Natural killer cell treated with Interleukin-12 subunit alpha and Interleukin-12 subunit beta and Interleukin-15 and Interleukin-18, amount 100 ng/mL, for 72 hours (primary cell): ENCODE results near the gene ADH1C. TPM values are rescaled to one million over a fixed set of nuclear protein-coding genes. Genes with fewer than 3 reads are reported as not detected.
"Not testable (repeated sequence)": the region's sequence is repeated elsewhere in the genome, so short reads cannot be mapped to it uniquely, and the experiment has no call there.

Source experiments
- ATAC-seq, 2 donors: fragments of 150-1000 bp; cut with Tn5 transposase in 1 of 2; sonication (Bioruptor Pico), chemical (Tn5 transposase) in 1 of 2; 2 replicates each; pipeline ENCODE4 v1.10.0; 2021
- DNase-seq: peaks from one replicate; pipeline ENCODE4 v3.0.0; 2022; ENCODE audit warnings: low spot score
- H3K27ac Mint-ChIP-seq, 2 donors: 1 replicate in 1 of 2; 2 replicates in 1 of 2; pipeline ENCODE4 v1.8.0; 2022; ENCODE audit warnings: mixed read lengths in 2 of 2, mild to moderate bottlenecking in 1 of 2, moderate library complexity in 1 of 2
- H3K27me3 Mint-ChIP-seq, 2 donors: 1 replicate in 1 of 2; 2 replicates in 1 of 2; pipeline ENCODE4 v1.8.0; 2022; ENCODE audit warnings: mixed read lengths in 2 of 2
- H3K36me3 Mint-ChIP-seq: one replicate; pipeline ENCODE4 v1.8.0; 2022; ENCODE audit warnings: mixed read lengths
- H3K4me1 Mint-ChIP-seq, 2 donors: 1 replicate in 1 of 2; 2 replicates in 1 of 2; pipeline ENCODE4 v1.8.0; 2022; ENCODE audit warnings: low read depth in 2 of 2, mixed read lengths in 2 of 2, mild to moderate bottlenecking in 1 of 2
- H3K4me3 Mint-ChIP-seq: one replicate; pipeline ENCODE4 v1.8.0; 2022; ENCODE audit warnings: mixed read lengths
- H3K9me3 Mint-ChIP-seq: 2 replicates; pipeline ENCODE4 v1.8.0; 2022; ENCODE audit warnings: mixed read lengths
- total RNA-seq, 2 donors: library from RNA; stranded (reverse); gene quantifications; one replicate each; pipeline ENCODE4 v1.2.3, GENCODE V29; 2022

ADH1C gene
- total RNA-seq, 2 donors from 2014 or later: not detected

DNA sequence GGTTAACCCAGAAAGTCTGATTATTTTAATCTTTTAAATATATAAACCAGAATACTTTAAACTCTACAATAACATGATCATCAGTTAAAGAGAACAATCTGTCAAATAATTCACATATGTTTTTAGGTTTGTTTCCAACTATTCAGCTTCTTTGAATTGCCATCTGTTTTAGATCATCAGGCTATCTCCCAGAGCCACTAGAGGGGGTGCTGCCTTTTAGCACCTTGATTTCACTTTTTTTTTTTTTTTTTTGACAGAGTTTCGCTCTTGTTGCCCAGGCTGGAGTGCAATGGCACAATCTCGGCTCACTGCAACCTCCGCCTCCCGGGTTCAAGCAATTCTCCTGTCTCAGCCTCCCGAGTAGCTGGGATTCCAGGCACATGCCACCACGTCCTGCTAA is 24.8 kb upstream of the ADH1C start:
- H3K4me1 Mint-ChIP-seq, H3K4me3 Mint-ChIP-seq, DNase-seq, H3K27ac Mint-ChIP-seq, H3K9me3 Mint-ChIP-seq, H3K36me3 Mint-ChIP-seq, H3K27me3 Mint-ChIP-seq, ATAC-seq: not testable (repeated sequence)

DNA sequence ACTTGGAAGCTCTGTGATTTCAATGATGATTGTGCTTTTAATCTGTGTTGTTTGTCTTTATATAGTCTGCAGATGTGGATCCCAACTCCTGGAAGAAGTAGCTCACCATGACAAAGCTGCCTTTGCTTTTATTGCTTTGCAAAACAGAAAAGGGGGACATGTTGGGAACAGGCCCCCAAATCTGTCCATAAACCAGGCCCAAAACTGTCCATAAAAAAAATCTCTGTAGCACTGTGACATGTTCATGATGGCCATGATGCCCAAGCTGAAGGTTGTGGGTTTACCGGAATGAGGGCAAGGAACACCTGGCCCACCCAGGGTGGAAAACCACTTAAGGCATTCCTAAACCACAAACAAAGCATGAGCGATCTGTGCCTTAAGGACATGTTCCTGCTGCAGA is 19.9 kb upstream of the ADH1C start:
- H3K27me3 Mint-ChIP-seq, ATAC-seq, H3K9me3 Mint-ChIP-seq, H3K4me3 Mint-ChIP-seq, H3K27ac Mint-ChIP-seq, H3K36me3 Mint-ChIP-seq, DNase-seq, H3K4me1 Mint-ChIP-seq: not testable (repeated sequence)

DNA sequence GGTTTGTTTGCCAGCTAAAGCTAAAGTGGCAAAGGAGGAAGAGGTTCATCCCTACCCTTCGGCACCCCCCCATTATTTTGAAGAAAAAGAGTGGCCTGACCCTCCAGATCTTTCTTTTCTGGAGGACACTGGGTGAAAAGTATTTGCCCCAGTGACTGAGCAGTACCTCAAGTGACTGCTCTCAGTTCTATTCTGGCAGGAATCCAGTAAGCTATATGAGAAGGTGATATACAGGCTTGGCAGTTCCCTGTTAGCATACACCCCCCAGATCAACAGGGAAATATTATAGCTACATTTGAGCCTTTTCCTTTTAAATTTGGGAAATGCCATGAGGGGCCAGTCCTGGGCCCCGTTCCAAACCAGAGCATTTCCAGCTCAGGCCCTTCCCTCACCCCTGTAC is 15.3 kb upstream of the ADH1C start:
- DNase-seq, H3K27ac Mint-ChIP-seq, H3K4me3 Mint-ChIP-seq, H3K36me3 Mint-ChIP-seq, H3K4me1 Mint-ChIP-seq, ATAC-seq, H3K9me3 Mint-ChIP-seq: not testable (repeated sequence)
- H3K27me3 Mint-ChIP-seq: peaks cover 6 to 17% of the 10 kb centered on the region in 2 donors

DNA sequence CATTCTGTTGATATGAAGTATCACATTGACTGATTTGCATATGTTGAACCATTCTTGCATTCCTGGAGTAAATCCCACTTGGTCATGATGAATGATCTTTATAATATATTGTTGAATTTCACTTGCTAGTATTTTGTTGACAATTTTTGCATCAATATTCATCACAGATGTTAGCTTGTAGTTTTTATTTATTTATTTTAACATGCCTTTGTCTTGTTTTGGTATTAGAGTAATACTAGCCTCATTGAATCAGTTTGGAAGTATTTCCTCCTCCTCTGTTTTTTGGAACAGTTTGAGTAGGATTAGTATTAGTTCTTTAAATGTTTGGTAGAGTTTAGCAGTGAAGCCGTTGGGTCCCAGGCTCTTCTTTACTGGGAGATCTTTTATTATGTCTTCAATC is 13.9 kb upstream of the ADH1C start:
- Mint-ChIP-seq H3K4me3 (no peak overlapping the region), H3K27me3 (peaks cover 6 to 17% of the 10 kb centered on the region in 2 donors), H3K27ac (no peak overlapping the region), H3K4me1 (no peaks in the 10 kb centered on the region), H3K36me3 (no peaks in the 10 kb centered on the region), H3K9me3 (peaks cover 3% of the 10 kb centered on the region)
- no peak for ATAC-seq
- DNase-seq: no peak

DNA sequence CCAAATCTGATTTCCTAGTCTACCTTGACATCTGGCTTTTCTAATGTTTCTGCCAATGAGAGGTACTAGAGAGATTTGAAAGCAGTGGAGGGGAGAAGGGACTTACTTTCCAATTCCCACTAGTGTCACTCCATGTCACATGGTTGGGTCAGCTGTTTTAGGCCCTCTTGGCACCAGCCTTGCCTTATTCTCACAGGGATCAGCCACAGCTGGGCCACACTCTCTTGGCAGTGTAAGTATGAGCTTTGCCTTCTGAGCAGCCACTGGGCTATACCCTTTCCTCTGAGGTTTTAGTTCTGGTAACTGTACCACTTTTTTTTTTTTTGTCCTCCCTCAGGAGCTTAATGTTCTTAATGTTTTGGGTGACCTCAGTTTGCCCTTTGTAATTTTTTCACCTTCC is 10.2 kb upstream of the ADH1C start:
- no peak overlapping the region for H3K27ac Mint-ChIP-seq
- no peak overlapping the region for H3K4me3 Mint-ChIP-seq
- H3K27me3 Mint-ChIP-seq: peaks cover 6 to 10% of the 10 kb centered on the region in 2 donors
- ATAC-seq (no peak), DNase-seq (no peak)
- H3K9me3 Mint-ChIP-seq: peaks cover 3% of the 10 kb centered on the region
- no peaks in the 10 kb centered on the region for H3K4me1 Mint-ChIP-seq
- no peaks in the 10 kb centered on the region for H3K36me3 Mint-ChIP-seq

DNA sequence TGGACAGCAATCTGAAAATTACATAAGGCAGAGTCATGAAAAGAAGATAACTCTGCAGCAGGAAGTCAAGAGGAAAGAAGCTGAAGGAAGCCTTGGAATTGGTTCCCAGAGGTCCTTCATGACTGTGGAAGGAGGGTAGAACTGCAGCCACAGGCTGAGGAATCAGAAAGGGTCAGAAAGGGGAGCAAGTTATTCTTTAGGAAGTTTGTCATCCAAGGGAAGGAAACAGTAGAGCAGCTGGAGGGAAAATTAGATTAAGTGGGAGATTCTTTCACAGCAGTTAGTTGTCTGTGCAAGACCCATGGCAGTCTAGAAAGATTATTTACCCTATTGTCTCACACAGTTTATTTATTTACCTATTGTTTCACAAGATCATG is 9.3 kb upstream of the ADH1C start:
- H3K36me3 Mint-ChIP-seq: no peaks in the 10 kb centered on the region
- no peak overlapping the region for H3K27ac Mint-ChIP-seq
- H3K4me3 Mint-ChIP-seq: no peak overlapping the region
- peaks cover 3 to 4% of the 10 kb centered on the region in 2 donors for H3K27me3 Mint-ChIP-seq
- no peak for DNase-seq
- ATAC-seq: no peak
- H3K9me3 Mint-ChIP-seq: peaks cover 3% of the 10 kb centered on the region
- H3K4me1 Mint-ChIP-seq: no peaks in the 10 kb centered on the region

DNA sequence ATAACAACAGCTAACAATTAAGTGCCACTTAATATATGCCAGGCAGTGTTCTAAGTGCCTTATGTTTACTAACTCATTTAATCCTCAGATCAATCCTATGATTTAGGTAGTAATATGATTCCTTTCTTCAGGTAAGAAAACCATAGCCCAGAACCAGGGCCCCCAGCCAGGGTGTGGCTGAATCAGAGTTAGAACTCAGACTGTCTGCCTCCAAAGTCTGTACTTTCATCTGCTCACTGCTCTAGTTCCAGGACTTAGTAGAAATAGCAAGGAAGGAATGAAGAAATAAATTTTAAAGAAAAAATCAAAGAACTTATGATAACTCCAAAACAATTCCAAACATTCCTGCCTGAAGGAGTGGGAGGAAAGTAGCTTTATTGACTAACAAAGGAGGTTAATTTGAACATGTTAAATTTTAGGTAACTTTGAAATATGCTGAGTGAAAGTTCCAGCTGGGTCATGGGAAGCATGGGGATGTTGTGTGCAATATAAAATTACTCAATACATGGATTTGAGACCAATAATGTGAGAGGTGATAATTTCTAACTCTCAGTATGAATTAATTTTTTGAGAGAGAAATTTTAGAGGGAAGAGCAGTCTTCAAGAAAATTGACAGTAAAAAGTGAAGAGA is 8.8 kb upstream of the ADH1C start:
- peaks cover 3 to 4% of the 10 kb centered on the region in 2 donors for H3K27me3 Mint-ChIP-seq

DNA sequence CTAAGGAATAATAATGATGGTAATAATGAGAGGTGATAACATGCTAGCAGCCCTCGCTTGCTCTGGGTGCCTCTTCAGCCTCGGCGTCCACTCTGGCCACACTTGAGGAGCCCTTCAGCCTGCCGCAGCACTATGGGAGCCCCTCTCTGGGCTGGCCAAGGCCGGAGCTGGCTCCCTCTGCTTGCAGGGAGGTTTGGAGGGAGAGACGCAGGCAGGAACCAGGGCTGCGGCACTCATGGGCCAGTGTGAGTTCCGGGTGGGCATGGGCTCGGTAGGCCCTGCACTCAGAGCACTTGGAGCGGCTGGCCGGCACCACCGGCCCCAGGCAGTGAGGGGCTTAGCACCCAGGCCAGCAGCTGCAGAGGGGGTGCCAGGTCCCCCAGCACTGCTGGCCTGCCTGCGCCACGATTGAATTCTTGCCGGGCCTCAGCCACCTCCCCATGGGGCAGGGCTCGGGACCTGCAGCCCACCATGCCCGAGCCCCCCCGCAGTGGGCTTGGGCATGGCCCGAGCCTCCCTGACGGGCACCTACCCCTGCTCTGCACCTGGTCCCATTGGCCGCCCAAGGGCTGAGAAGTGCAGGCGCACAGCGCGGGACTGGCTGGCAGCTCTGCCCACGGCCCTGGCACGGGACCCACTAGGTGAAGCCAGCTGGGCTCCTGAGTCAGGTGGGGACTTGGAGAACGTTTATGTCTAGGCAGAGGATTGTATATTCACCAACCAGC is 7.1 kb upstream of the ADH1C start:
- ATAC-seq (peak in 1 of 2 donors; percentile 56), DNase-seq (no peak)
- Mint-ChIP-seq H3K4me1 (peaks cover 9 to 11% of the 10 kb centered on the region in 2 donors), H3K27ac (no peak overlapping the region), H3K4me3 (no peak overlapping the region), H3K9me3 (peaks cover 7% of the 10 kb centered on the region), H3K27me3 (peaks cover 3 to 4% of the 10 kb centered on the region in 2 donors), H3K36me3 (no peaks in the 10 kb centered on the region)

More for the DNA sequence above, 8.8 kb upstream of the ADH1C start:
- Mint-ChIP-seq H3K4me1 (peaks cover 3 to 5% of the 10 kb centered on the region in 2 donors), H3K27ac (no peak overlapping the region), H3K4me3 (no peak overlapping the region), H3K9me3 (peaks cover 3% of the 10 kb centered on the region), H3K36me3 (no peaks in the 10 kb centered on the region)
- no peak for DNase-seq
- ATAC-seq: no peak

DNA sequence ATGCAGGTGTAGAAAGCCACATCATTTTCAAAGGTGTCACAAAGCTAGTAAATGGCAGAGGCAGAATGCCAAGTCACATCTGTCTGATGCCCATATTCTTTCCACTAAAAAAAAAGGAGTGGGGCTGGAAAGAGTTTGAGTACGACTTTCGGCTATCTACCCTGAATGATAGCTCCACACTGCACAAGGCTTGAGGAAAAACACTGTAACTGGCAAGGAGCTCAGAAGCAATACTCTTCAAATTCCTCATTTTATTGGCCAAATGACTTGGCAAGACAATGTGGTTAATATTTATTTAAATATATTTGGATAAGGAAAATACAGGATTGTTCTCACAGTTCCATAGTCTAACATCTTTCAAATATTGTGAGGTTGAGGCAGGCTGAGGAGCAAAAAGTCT is 5.4 kb upstream of the ADH1C start:
- Mint-ChIP-seq H3K27ac (no peak overlapping the region), H3K4me1 (peaks cover 9 to 11% of the 10 kb centered on the region in 2 donors), H3K4me3 (no peak overlapping the region), H3K9me3 (peaks cover 8% of the 10 kb centered on the region), H3K27me3 (peaks cover 0 to under 1% of the 10 kb centered on the region in 2 donors), H3K36me3 (no peaks in the 10 kb centered on the region)
- no peak for ATAC-seq
- no peak for DNase-seq

DNA sequence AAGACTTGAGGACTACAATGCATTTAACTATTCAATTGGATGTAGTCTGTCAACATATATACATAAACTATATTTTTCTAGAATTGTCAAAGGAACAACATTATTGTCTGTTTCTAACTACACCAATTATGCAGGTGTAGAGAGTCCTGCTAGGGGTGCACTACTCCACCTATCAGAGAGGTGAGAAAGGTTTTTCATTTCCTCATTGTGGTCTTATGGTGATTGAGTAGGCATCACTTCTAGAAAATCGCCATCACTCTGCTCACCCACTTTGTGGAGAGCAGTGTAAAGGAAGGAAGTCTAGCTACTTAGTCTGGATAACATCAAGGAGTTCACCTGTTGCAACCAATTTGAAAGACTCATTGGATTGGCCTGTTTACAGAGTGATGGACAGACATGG is 4.4 kb upstream of the ADH1C start:
- H3K9me3 Mint-ChIP-seq: peaks cover 8% of the 10 kb centered on the region
- DNase-seq (no peak), ATAC-seq (no peak)
- no peak overlapping the region for H3K27ac Mint-ChIP-seq
- H3K4me3 Mint-ChIP-seq: no peak overlapping the region
- H3K4me1 Mint-ChIP-seq: peaks cover 9 to 11% of the 10 kb centered on the region in 2 donors
- H3K27me3 Mint-ChIP-seq: peaks cover 0 to 2% of the 10 kb centered on the region in 2 donors
- H3K36me3 Mint-ChIP-seq: no peaks in the 10 kb centered on the region

DNA sequence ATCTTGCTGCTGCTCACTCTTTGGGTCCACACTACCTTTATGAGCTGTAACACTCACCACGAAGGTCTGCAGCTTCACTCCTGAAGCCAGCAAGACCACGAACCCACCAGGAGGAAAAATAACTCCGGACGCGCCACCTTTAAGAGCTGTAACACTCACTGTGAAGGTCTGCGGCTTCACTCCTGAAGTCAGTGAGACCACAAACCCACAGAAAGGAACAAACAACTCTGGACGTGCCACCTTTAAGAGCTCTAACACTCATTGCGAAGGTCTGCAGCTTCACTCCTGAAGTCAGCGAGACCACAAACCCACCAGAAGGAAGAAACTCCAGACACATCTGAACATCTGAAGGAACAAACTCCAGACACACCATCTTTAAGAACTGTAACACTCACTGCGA is 3.6 kb upstream of the ADH1C start:
- DNase-seq, H3K36me3 Mint-ChIP-seq, ATAC-seq, H3K9me3 Mint-ChIP-seq, H3K27me3 Mint-ChIP-seq, H3K27ac Mint-ChIP-seq: not testable (repeated sequence)
- Mint-ChIP-seq H3K4me3 (peak overlapping the region; percentile 45), H3K4me1 (peaks cover 9 to 11% of the 10 kb centered on the region in 2 donors)

DNA sequence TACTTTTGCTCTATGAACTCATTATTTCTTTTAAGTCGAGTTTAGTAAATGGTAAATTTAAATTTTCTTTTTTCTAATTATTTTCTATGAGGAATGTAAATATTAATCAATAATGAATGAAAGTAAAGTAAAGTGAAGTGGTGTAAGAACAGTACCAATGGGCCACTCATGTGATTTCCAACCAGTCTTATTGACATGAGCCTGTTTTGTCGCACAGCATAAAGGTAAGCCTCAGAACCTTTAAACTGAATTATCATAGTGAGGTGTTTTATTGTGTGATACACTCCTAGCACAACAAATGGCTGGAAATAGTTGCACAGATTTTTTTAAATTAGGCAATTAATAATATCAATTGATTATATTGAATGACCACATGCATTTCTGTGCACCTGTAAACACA is 1.1 kb downstream of the ADH1C start:
- peaks cover 7% of the 10 kb centered on the region in 2 donors for H3K4me1 Mint-ChIP-seq
- H3K27ac Mint-ChIP-seq: no peak overlapping the region
- peaks cover 0 to 2% of the 10 kb centered on the region in 2 donors for H3K27me3 Mint-ChIP-seq
- no peak overlapping the region for H3K4me3 Mint-ChIP-seq
- H3K9me3 Mint-ChIP-seq: peaks cover 12% of the 10 kb centered on the region
- ATAC-seq: no peak
- H3K36me3 Mint-ChIP-seq: no peaks in the 10 kb centered on the region
- DNase-seq: no peak

DNA sequence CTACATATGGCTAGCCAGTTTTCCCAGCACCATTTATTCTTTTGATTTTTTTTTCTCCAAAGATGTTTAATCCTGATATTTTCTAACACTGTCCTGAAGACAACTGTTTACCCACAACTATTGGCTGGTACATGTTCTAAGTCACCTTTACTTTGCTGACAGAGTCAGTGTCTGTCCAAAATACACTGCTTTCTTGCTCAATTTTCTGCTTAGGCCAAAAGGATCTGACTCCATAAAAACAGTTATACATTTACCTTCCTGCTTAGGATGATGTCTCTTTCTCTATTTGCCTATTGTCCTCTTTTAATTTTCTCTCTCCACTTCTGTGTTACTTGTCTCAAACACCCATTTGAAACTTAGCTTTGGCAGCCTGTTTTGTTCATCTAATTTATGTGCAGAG is 3.2 kb downstream of the ADH1C start:
- H3K4me1 Mint-ChIP-seq: no peaks in the 10 kb centered on the region
- peaks cover 0 to 2% of the 10 kb centered on the region in 2 donors for H3K27me3 Mint-ChIP-seq
- peaks cover 8% of the 10 kb centered on the region for H3K9me3 Mint-ChIP-seq
- ATAC-seq: no peak
- no peak overlapping the region for H3K4me3 Mint-ChIP-seq
- no peaks in the 10 kb centered on the region for H3K36me3 Mint-ChIP-seq
- H3K27ac Mint-ChIP-seq: no peak overlapping the region
- no peak for DNase-seq

DNA sequence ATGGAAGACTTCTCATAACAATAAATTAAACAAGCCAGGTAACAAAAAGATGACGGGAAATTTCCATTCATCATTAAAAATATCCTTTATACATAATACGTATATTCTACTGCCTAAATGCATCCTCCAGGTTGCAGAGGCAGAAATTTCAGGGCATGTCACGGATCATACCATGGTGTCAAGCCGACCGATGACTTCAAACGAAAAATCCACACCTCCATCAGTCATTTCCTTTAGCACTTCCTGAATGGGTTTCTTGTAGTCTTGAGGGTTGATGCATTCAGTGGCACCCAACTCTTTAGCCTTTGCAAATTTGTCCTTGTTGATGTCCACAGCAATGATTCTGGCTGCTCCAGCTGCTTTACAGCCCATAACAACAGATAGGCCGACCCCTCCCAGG is 9.9 kb downstream of the ADH1C start:
- DNase-seq, H3K27me3 Mint-ChIP-seq, H3K4me1 Mint-ChIP-seq, H3K9me3 Mint-ChIP-seq, H3K27ac Mint-ChIP-seq, H3K4me3 Mint-ChIP-seq, H3K36me3 Mint-ChIP-seq, ATAC-seq: not testable (repeated sequence)
